Caco-2 (cell line): ENCODE results near the gene PLCH1. TPM values are rescaled to one million over a fixed set of nuclear protein-coding genes. Genes with fewer than 3 reads are reported as not detected.

Experiments used
- BruUV-seq: library from RNA; stranded (reverse); fragments of 400-500 nt; replicated peaks from 2 replicates; lab custom pipeline; 2021; lab: Mats Ljungman, UMichigan
- CTCF ChIA-PET: fragments of 300-600 bp; sonication (Branson Sonifier 250); formaldehyde crosslinking; loops from one replicate; lab custom pipeline; 2022; ENCODE audit warnings: antibody characterized with exemption; lab: Charles Lee
- POLR2A ChIA-PET: fragments of 300-600 bp; sonication (Branson Sonifier 250); formaldehyde crosslinking; loops from one replicate; lab custom pipeline; 2022; ENCODE audit warnings: antibody characterized with exemption; lab: Charles Lee
- DNase-seq, 2 experiments: peaks; one replicate each; pipeline versions ENCODE4 v3.0.0 to v3.0.0-alpha.2; 2020 to 2022
- H3K27me3 ChIP-seq: replicated peaks from 2 replicates; pipeline ENCODE4 v1.6.0; 2011; ENCODE audit warnings: low read length; ENCODE audit not compliant: control insufficient read depth, insufficient read depth
- H3K36me3 ChIP-seq: 2 replicates; pipeline ENCODE4 v1.5.1; 2011; ENCODE audit warnings: low read length; ENCODE audit not compliant: control insufficient read depth, insufficient read depth
- H3K4me1 ChIP-seq: fragments of 250-450 bp; sonication (Bioruptor Pico); 2 replicates; pipeline ENCODE4 v1.5.1; 2020; ENCODE audit warnings: mild to moderate bottlenecking
- H3K4me3 ChIP-seq: 2 replicates; pipeline ENCODE4 v1.5.1; 2011; ENCODE audit warnings: low read depth, mild to moderate bottlenecking, control low read depth, low read length
- H3K9me3 ChIP-seq: fragments of 250-450 bp; sonication (Bioruptor Pico); 2 replicates; pipeline ENCODE4 v1.5.1; 2020; ENCODE audit warnings: mild to moderate bottlenecking, moderate library complexity
- H3K27ac Mint-ChIP-seq: one replicate; pipeline ENCODE4 v1.8.0; 2022; ENCODE audit warnings: mixed read lengths; ENCODE audit not compliant: unreplicated experiment
- H3K27me3 Mint-ChIP-seq: one replicate; pipeline ENCODE4 v1.8.0; 2022; ENCODE audit warnings: mixed read lengths; ENCODE audit not compliant: insufficient read depth, unreplicated experiment
- H3K36me3 Mint-ChIP-seq: one replicate; pipeline ENCODE4 v1.8.0; 2022; ENCODE audit warnings: mild to moderate bottlenecking, mixed read lengths; ENCODE audit not compliant: insufficient read depth, unreplicated experiment
- H3K4me1 Mint-ChIP-seq: one replicate; pipeline ENCODE4 v1.8.0; 2022; ENCODE audit warnings: low read depth, mixed read lengths; ENCODE audit not compliant: unreplicated experiment
- H3K4me3 Mint-ChIP-seq: one replicate; pipeline ENCODE4 v1.8.0; 2022; ENCODE audit warnings: mild to moderate bottlenecking, moderate library complexity, mixed read lengths; ENCODE audit not compliant: unreplicated experiment
- H3K9me3 Mint-ChIP-seq: one replicate; pipeline ENCODE4 v1.8.0; 2022; ENCODE audit warnings: mixed read lengths; ENCODE audit not compliant: unreplicated experiment
- intact Hi-C: fragments of 100-400 bp; cut with micrococcal nuclease; formaldehyde crosslinking; loops from one replicate; pipeline ENCODE4 v1.10.0; 2022; ENCODE audit not compliant: unreplicated experiment
- total RNA-seq: library from RNA; stranded (reverse); gene quantifications from 2 replicates; pipeline ENCODE4 v1.2.3, GENCODE V29; 2022
- TF ChIP-seq, protein P1 (sequence below), 2 experiments: fragments of 200-600 bp in 1 of 2; IDR thresholded peaks; 1 replicate in 1 of 2; 2 replicates in 1 of 2; pipeline versions ENCODE4 v1.5.1 to v1.8.0; 2011 to 2022; ENCODE audit warnings: antibody characterized with exemption in 1 of 2, control low read depth in 1 of 2, inconsistent platforms in 1 of 2, low read depth in 1 of 2, low read length in 1 of 2, mild to moderate bottlenecking in 1 of 2, moderate library complexity in 1 of 2; ENCODE audit not compliant: insufficient read depth in 1 of 2, severe bottlenecking in 1 of 2, unreplicated experiment in 1 of 2

PLCH1 gene
- total RNA-seq, 1 experiment from 2014 or later = 3.1 TPM

- no peaks in the 10 kb centered on the region for H3K36me3 ChIP-seq
- H3K27ac Mint-ChIP-seq = no peak overlapping the region
- ChIA-PET CTCF (no interaction called here), POLR2A (interaction anchor here (0.6 kb wide), 1 partner anchor 8 kb away, joined by 11 read pairs; no protein-coding TSS in a partner anchor)
- peaks cover 5% of the 10 kb centered on the region for H3K36me3 Mint-ChIP-seq
- no peak for DNase-seq
- no TSS peak for BruUV-seq
- no peaks in the 10 kb centered on the region for H3K9me3 Mint-ChIP-seq
- peak overlapping the region; percentile 24 for H3K4me3 Mint-ChIP-seq
- intact Hi-C loops = loop anchor here (2.0 kb wide), 1 partner anchor 109 kb away; the partner anchor contains the start of gene SLC33A1
- H3K27me3 Mint-ChIP-seq = no peaks in the 10 kb centered on the region
- TF ChIP-seq, protein P1, sequence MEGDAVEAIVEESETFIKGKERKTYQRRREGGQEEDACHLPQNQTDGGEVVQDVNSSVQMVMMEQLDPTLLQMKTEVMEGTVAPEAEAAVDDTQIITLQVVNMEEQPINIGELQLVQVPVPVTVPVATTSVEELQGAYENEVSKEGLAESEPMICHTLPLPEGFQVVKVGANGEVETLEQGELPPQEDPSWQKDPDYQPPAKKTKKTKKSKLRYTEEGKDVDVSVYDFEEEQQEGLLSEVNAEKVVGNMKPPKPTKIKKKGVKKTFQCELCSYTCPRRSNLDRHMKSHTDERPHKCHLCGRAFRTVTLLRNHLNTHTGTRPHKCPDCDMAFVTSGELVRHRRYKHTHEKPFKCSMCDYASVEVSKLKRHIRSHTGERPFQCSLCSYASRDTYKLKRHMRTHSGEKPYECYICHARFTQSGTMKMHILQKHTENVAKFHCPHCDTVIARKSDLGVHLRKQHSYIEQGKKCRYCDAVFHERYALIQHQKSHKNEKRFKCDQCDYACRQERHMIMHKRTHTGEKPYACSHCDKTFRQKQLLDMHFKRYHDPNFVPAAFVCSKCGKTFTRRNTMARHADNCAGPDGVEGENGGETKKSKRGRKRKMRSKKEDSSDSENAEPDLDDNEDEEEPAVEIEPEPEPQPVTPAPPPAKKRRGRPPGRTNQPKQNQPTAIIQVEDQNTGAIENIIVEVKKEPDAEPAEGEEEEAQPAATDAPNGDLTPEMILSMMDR (IDR thresholded peaks at IDR 0.05; ENCODE audit: insufficient read depth in 1 of 2, low read depth in 1 of 2, low read length in 1 of 2, severe bottlenecking in 1 of 2, unreplicated experiment in 1 of 2) = no peak
- no peaks in the 10 kb centered on the region for H3K27me3 ChIP-seq
- H3K9me3 ChIP-seq = no peaks in the 10 kb centered on the region
- H3K4me1 ChIP-seq = peaks cover 29% of the 10 kb centered on the region
- H3K4me1 Mint-ChIP-seq = peaks cover 38% of the 10 kb centered on the region
- H3K4me3 ChIP-seq = no peak overlapping the region
Observed at GRCh38 chr3:155745795-155746550, 1.1 kb upstream of the PLCH1 start.

DNA sequence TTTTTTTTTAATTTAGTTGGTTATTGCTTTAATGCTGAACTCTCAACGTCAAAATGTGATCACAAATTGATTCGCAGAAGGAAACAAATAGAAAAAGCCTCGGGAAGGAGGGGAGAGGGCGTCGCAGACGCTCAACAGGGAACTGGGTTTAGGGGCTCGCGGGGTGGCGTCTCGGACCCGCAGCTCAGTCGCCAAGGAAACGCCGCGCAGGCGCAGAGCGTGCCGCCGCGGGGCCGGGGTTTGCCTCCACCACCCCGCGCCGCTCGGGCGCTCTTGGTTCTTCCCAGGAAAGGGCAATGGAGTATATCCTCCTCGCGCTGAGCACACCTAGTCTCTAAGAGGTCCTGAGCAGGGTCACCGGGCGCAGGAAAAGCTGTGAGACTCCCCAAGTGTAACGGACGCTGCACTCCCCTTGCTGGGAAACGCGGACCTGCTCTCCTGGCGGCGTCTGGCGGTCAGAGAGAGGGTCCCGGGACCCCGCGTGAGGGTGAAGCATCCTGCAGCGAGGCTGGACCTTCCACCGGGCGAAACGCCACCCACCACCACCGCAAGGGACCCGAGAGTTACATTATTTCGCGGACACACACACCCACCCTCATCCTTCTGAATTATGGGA is 753 bp downstream of the PLCH1 start:
- TSS peak; percentile 23 for BruUV-seq
- peak overlapping the region; percentile 99 for H3K4me3 Mint-ChIP-seq
- H3K4me3 ChIP-seq = peak overlapping the region; percentile 94
- peak; percentile 71 to 83 for DNase-seq
- no peaks in the 10 kb centered on the region for H3K9me3 Mint-ChIP-seq
- H3K27me3 ChIP-seq = no peaks in the 10 kb centered on the region
- no peaks in the 10 kb centered on the region for H3K36me3 ChIP-seq
- H3K27me3 Mint-ChIP-seq = no peaks in the 10 kb centered on the region
- H3K4me1 ChIP-seq = peaks cover 30% of the 10 kb centered on the region
- H3K9me3 ChIP-seq = no peaks in the 10 kb centered on the region
- ChIA-PET CTCF (interaction anchor here (0.7 to 1.2 kb wide), 3 partner anchors 62 to 473 kb away, joined by 3 to 5 read pairs (median 3); partner anchors contain the start of gene C3orf33), POLR2A (interaction anchor here (0.6 to 1.0 kb wide), 2 partner anchors 61 to 127 kb away, joined by 3 to 4 read pairs; no protein-coding TSS in a partner anchor)
- peaks cover 5% of the 10 kb centered on the region for H3K36me3 Mint-ChIP-seq
- TF ChIP-seq, protein P1 (IDR thresholded peaks at IDR 0.05; ENCODE audit: insufficient read depth in 1 of 2, low read depth in 1 of 2, low read length in 1 of 2, severe bottlenecking in 1 of 2, unreplicated experiment in 1 of 2) = no peak
- peaks cover 44% of the 10 kb centered on the region for H3K4me1 Mint-ChIP-seq
- intact Hi-C loops = loop anchor here (1.0 to 2.0 kb wide), 2 partner anchors 30 to 111 kb away; partner anchors contain the start of gene SLC33A1
- H3K27ac Mint-ChIP-seq = peak overlapping the region; percentile 93

DNA sequence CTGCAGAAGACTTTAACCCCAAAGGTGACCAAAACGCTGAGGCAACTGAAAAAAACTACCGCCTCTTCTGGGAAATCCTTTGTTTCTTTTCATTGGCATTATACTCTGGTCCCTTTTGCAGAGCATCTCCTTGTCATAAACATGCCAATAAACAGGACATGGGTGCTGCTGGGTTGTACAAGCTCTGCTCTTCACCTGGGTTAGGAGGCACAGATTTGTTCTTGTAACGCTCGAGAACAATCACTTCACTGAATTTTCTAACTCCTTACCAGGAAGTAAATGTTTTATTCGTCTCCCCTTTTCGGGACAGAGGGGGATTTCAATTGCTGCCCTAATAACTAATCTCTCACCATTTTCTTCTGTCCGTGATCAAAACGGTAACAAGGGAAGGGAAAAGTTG is 1.3 kb downstream of the PLCH1 start:
- H3K27ac Mint-ChIP-seq = peak overlapping the region; percentile 93
- H3K27me3 Mint-ChIP-seq = no peaks in the 10 kb centered on the region
- CTCF ChIA-PET = interaction anchor here (0.7 to 1.2 kb wide), 2 partner anchors 62 to 472 kb away, joined by 3 to 5 read pairs; partner anchors contain the start of gene C3orf33
- H3K36me3 ChIP-seq = no peaks in the 10 kb centered on the region
- H3K4me1 Mint-ChIP-seq = peaks cover 40% of the 10 kb centered on the region
- H3K27me3 ChIP-seq = no peaks in the 10 kb centered on the region
- H3K4me1 ChIP-seq = peaks cover 31% of the 10 kb centered on the region
- peak overlapping the region; percentile 94 for H3K4me3 ChIP-seq
- TF ChIP-seq, protein P1 (IDR thresholded peaks at IDR 0.05; ENCODE audit: insufficient read depth in 1 of 2, low read depth in 1 of 2, low read length in 1 of 2, severe bottlenecking in 1 of 2, unreplicated experiment in 1 of 2) = no peak
- POLR2A ChIA-PET = interaction anchor here (0.6 kb wide), 1 partner anchor 128 kb away, joined by 4 read pairs; no protein-coding TSS in a partner anchor
- no TSS peak for BruUV-seq
- H3K36me3 Mint-ChIP-seq = peaks cover 5% of the 10 kb centered on the region
- no peaks in the 10 kb centered on the region for H3K9me3 ChIP-seq
- H3K4me3 Mint-ChIP-seq = peak overlapping the region; percentile 99
- intact Hi-C loops = loop anchor here (1.0 to 2.0 kb wide), 2 partner anchors 29 to 111 kb away; partner anchors contain the start of gene SLC33A1
- DNase-seq = no peak
- H3K9me3 Mint-ChIP-seq = no peaks in the 10 kb centered on the region
